H1 (cell line): Measurements from ENCODE around the gene OXCT2.

Experiments
- BACH1 ChIP-seq: IDR thresholded peaks from 2 replicates; pipeline ENCODE4 v1.6.1; 2012; ENCODE audit warnings: low read length, improper control_type of control experiment
- BRCA1 ChIP-seq: IDR thresholded peaks from 2 replicates; pipeline ENCODE4 v1.6.1; 2012; ENCODE audit warnings: low read depth, low read length, improper control_type of control experiment
- CEBPB ChIP-seq: IDR thresholded peaks from 2 replicates; pipeline ENCODE4 v1.6.1; 2012; ENCODE audit warnings: low read depth, low read length
- CTCF ChIP-seq, 3 experiments: IDR thresholded peaks; 1 replicate in 2 of 3; 2 replicates in 1 of 3; pipeline versions ENCODE4 v1.5.1 to v1.6.1; 2011; ENCODE audit warnings: low read length in 3 of 3, mild to moderate bottlenecking in 3 of 3, inconsistent platforms in 2 of 3, low read depth in 1 of 3, moderate library complexity in 1 of 3; ENCODE audit not compliant: insufficient read depth in 1 of 3; ENCODE audit errors: control extremely low read depth in 1 of 3
- E2F6 ChIP-seq: IDR thresholded peaks from 2 replicates; pipeline ENCODE4 v1.6.1; 2012; ENCODE audit warnings: inconsistent platforms
- EP300 ChIP-seq, 2 experiments: IDR thresholded peaks; 1 replicate in 1 of 2; 2 replicates in 1 of 2; pipeline ENCODE4 v1.6.1; 2011 to 2012; ENCODE audit warnings: low read depth in 2 of 2, low read length in 2 of 2, mild to moderate bottlenecking in 2 of 2, borderline replicate concordance in 1 of 2, inconsistent platforms in 1 of 2, moderate library complexity in 1 of 2
- EZH2 ChIP-seq: fragments of 200-600 bp; sonication (generic); IDR thresholded peaks from 2 replicates; pipeline ENCODE4 v1.7.1; 2012; ENCODE audit warnings: low read depth, mild to moderate bottlenecking, moderate library complexity, low read length, inconsistent platforms; ENCODE audit not compliant: severe bottlenecking
- POLR2AphosphoS5 ChIP-seq: IDR thresholded peaks from 2 replicates; pipeline ENCODE4 v1.6.1; 2011; ENCODE audit warnings: low read depth, low read length
- RAD21 ChIP-seq, 2 experiments: IDR thresholded peaks in 1 of 2; conservative IDR thresholded peaks in 1 of 2; 2 replicates each; pipeline ENCODE4 v1.6.1; 2011; ENCODE audit warnings: low read depth in 2 of 2, low read length in 2 of 2, improper control_type of control experiment in 1 of 2, inconsistent platforms in 1 of 2, mild to moderate bottlenecking in 1 of 2, moderate library complexity in 1 of 2
- RFX5 ChIP-seq: IDR thresholded peaks from 2 replicates; pipeline ENCODE4 v1.6.1; 2011; ENCODE audit warnings: low read depth, low read length, improper control_type of control experiment, borderline replicate concordance
- TBP ChIP-seq: IDR thresholded peaks from 2 replicates; pipeline ENCODE4 v1.6.1; 2011; ENCODE audit warnings: low read depth, low read length, improper control_type of control experiment
- ZNF274 ChIP-seq: IDR thresholded peaks from 2 replicates; pipeline ENCODE4 v1.7.0; 2012; ENCODE audit warnings: low read length, borderline replicate concordance; ENCODE audit errors: extremely low read depth
- TF ChIP-seq, protein P1 (sequence below): IDR thresholded peaks from 2 replicates; pipeline ENCODE4 v1.6.1; 2012; ENCODE audit warnings: inconsistent platforms

DNA sequence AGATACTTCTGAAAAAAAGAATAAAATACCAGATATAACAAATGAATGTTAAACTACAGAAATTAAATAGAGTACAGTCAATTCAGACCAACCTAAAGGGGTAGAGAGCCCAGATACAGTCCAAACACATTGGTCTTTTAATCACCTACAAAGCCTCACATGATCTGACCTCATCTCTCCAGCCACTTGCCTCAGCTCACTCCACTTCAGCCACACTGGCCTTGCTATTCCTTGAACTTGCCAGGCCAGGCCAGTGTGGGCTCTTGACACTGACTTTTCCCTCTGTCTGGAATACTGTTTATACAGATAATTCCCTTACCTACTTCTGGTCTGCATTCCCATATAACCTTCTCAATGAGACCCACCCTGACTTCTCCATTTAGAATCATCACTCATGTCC lies 49.5 kb downstream of the OXCT2 start:
- no peak for TF ChIP-seq CTCF (IDR thresholded peaks at IDR 0.05; ENCODE audit: control extremely low read depth in 1 of 3, insufficient read depth in 1 of 3, low read depth in 1 of 3, low read length in 3 of 3)
- TF ChIP-seq, protein P1, sequence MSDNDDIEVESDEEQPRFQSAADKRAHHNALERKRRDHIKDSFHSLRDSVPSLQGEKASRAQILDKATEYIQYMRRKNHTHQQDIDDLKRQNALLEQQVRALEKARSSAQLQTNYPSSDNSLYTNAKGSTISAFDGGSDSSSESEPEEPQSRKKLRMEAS = no peak
- no peak for TF ChIP-seq RFX5
- TF ChIP-seq BACH1 = no peak
- no peak for TF ChIP-seq POLR2AphosphoS5
- no peak for TF ChIP-seq E2F6
- TF ChIP-seq EZH2 = no peak
- TF ChIP-seq RAD21 (IDR thresholded peaks at IDR 0.05 in 1 of 2, conservative IDR thresholded peaks at IDR 0.05 in 1 of 2; ENCODE audit: low read depth in 2 of 2, low read length in 2 of 2) = no peak
- TF ChIP-seq CEBPB = no peak
- no peak for TF ChIP-seq ZNF274
- TF ChIP-seq EP300 (IDR thresholded peaks at IDR 0.05; ENCODE audit: borderline replicate concordance in 1 of 2, low read depth in 2 of 2, low read length in 2 of 2) = no peak
- no peak for TF ChIP-seq BRCA1
- no peak for TF ChIP-seq TBP
